Stimulated activated CD8-positive, alpha-beta memory T cell treated with anti-CD3 and anti-CD28 coated beads, Interleukin-12 subunit alpha, Interleukin-12 subunit beta, amount 100 ng/mL, for 1 hour (primary cell): ENCODE data around the gene ITGAX.
"Not testable (repeated sequence)": the region's sequence is repeated elsewhere in the genome, so short reads cannot be mapped to it uniquely, and the experiment has no call there.

Experiments used
- DNase-seq: peaks from one replicate; pipeline ENCODE4 v3.0.0-alpha.2; 2020; ENCODE audit warnings: low read depth

Gene ITGAX

GRCh38 chr16:31354394-31355291 lies at the start of gene ITGAX:
ITGAX (plus strand) TSS chr16:31355176; CDS start chr16:31355255, 79 bp downstream.
- DNase-seq = peak; percentile 35

- DNase-seq = no peak
Observed at GRCh38 chr16:31305219-31305618, 49.8 kb upstream of the ITGAX start.

DNA sequence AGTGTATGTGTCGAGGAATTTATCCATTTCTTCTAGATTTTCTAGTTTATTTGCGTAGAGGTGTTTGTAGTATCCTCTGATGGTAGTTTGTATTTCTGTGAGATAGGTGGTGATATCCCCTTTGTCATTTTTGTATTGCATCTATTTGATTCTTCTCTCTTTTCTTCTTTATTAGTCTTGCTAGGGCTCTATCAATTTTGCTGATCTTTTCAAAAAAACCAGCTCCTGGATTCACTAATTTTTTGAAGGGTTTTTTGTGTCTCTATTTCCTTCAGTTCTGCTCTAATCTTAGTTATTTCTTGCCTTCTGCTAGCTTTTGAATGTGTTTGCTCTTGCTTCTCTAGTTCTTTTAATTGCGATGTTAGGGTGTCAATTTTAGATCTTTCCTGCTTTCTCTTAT lies 46.6 kb upstream of the ITGAX start:
- not testable (repeated sequence) for DNase-seq

GRCh38 chr16:31322500-31322899 lies 32.5 kb upstream of the ITGAX start:
- DNase-seq = no peak

DNA sequence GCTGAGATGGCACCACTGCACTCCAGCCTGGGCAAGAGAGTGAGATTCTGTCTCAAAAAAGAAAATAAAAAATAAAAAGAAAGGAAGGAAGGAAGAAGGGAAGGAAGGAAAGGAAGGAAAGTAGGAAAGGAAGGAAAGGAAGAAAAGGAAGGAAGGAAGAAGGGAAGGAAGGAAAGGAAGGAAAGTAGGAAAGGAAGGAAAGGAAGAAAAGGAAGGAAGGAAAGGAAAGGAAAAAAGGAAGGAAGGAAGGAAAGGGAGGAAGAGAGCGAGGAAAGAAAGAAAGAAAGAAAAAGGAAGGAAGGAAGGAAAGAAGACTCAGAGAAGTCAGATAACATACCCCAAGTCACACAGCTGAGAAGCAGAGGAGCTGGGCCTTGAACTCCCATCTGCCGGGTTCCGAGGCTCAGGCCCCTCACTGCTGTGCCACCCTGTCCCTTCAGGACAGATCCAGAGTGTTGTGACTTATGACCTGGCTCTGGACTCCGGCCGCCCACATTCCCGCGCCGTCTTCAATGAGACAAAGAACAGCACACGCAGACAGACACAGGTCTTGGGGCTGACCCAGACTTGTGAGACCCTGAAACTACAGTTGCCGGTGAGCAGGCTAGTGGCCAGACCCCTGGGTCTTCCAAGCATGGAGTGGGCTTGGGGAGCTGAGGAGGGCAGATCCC lies 30.9 kb upstream of the ITGAX start:
- no peak for DNase-seq

GRCh38 chr16:31325171-31325570 lies 29.8 kb upstream of the ITGAX start:
- DNase-seq = no peak

- no peak for DNase-seq
Observed at GRCh38 chr16:31327646-31328225, 27.2 kb upstream of the ITGAX start.

- DNase-seq = no peak
Observed at GRCh38 chr16:31328322-31329052, 26.5 kb upstream of the ITGAX start.

DNA sequence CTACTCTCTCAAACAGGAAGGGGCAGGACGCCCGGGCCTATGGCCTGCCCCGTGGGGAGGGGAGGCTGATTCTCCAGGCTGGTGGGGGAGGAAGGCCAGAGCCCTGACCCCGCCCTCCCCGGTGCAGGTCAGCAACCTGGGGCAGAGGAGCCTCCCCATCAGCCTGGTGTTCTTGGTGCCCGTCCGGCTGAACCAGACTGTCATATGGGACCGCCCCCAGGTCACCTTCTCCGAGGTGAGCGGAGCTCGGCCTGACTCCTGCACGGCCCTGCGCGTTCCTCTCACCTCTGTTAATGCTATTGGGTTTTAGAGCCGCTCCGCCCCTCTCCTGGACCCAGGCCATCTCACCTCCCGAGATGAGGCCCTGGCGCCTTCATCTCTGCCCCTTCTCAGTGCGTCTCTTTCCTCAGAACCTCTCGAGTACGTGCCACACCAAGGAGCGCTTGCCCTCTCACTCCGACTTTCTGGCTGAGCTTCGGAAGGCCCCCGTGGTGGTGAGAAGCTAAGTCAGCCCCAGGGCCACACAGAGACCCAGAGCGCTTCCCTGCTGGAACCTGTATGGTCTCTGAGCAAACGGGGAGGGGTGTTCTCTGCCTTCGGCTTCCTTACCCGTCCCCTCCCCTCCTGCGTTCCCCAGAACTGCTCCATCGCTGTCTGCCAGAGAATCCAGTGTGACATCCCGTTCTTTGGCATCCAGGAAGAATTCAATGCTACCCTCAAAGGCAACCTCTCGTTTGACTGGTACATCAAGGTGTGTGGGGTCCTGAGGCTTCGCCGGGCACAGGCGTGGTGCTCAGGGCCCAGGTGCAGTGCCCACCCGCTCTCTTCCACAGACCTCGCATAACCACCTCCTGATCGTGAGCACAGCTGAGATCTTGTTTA lies 25.1 kb upstream of the ITGAX start:
- DNase-seq = no peak

- DNase-seq = no peak
Observed at GRCh38 chr16:31330553-31330890, 24.5 kb upstream of the ITGAX start.

DNA sequence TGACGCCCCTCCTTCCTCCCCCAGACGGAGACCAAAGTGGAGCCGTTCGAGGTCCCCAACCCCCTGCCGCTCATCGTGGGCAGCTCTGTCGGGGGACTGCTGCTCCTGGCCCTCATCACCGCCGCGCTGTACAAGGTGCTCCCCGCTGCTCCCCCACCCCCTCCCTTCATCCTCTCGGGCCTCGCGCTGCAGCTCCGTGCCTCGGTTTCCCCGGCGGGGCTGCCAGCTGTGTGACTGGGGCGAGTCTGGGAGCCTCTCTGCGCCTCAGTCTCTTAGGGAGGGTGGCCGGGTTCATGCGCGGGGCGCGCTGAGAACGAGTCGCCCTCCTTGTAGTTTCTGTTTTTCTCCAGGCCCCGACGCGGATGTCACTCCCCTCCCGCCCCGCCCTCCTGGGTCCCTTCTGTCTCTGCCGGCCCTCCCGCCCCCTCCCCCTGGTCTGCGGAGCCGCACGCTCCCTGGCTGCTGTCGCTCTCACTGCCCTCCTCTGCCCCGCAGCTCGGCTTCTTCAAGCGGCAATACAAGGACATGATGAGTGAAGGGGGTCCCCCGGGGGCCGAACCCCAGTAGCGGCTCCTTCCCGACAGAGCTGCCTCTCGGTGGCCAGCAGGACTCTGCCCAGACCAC lies 23.7 kb upstream of the ITGAX start:
- no peak for DNase-seq

DNA sequence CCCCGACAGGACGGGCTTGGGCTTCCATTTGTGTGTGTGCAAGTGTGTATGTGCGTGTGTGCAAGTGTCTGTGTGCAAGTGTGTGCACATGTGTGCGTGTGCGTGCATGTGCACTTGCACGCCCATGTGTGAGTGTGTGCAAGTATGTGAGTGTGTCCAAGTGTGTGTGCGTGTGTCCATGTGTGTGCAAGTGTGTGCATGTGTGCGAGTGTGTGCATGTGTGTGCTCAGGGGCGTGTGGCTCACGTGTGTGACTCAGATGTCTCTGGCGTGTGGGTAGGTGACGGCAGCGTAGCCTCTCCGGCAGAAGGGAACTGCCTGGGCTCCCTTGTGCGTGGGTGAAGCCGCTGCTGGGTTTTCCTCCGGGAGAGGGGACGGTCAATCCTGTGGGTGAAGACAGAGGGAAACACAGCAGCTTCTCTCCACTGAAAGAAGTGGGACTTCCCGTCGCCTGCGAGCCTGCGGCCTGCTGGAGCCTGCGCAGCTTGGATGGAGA lies 23.1 kb upstream of the ITGAX start:
- DNase-seq = no peak

DNA sequence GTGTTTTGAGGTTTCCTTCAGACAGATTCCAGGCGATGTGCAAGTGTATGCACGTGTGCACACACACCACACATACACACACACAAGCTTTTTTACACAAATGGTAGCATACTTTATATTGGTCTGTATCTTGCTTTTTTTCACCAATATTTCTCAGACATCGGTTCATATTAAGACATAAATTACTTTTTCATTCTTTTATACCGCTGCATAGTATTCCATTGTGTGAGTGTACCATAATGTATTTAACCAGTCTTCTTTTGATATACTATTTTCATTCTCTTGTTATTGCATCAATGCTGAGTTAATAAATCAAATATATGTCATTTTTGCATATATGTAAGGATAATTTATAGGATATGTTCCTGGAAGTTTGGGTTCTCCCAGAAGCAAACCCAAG lies 22.4 kb upstream of the ITGAX start:
- no peak for DNase-seq

DNA sequence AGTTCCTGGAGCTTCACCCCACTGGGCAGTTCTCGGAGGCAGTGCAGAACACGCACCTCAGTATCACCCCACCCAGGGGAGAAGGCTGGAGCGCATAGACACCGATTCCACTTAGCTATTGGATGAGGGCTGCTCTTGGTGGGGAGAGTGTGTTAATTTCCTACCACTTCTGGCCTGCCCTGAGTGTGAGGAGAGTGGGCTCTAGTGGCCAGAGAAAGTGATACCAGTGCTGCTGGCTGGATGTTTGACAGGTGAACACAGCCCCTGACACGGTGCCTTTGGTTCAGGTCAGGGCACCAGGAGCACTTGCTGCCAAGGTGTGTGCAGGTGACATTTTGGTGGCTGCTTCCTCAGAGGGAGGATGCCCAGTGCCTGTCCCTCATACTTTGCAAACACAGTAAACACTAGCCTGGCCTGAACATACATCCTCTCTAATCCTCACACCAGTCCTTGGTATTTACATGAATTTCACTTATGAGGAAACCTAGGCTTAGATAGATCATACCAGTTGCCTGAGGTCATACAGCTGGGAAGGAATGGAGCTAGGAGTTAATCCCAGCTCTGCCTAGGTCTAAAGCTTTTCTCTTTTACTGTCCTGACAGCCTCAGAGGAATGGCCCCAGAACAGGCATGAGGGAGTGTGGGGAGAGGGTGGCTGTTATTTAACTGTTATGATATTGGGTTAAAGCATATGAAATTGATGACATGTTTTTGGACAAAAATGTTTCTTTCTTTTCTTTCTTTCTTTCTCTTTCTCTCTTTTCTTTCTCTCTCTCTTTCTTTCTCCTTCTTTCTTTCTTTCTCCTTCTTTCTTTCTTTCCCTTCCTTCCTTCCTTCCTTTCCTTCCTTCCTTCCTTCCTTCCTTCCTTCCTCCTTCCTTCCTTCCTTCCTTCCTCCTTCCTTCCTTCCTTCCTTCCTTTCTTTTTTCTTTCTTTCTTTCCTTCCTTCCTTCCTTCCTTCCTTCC lies 21.0 kb upstream of the ITGAX start:
- no peak for DNase-seq

- DNase-seq = no peak
Observed at GRCh38 chr16:31334934-31335333, 20.0 kb upstream of the ITGAX start.

DNA sequence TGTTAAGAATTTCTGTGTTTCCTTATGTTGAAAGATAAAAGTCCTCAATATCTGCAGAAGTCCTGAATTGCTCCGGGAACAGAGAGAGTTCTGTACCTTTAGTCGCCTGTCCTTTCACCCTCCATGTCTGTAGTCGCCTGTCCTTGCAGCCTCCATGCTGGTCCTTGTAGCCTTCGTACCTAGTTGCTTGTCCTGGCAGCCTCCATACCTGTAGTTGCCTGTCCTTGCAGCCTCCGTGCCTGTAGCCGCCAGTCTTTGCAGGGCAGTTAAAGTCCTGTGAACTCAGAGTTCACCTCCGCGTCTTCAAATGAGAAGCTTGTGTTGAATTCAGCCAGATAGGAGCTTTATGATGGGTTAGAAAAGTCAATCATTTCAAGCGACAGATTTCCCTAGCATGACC lies 19.5 kb upstream of the ITGAX start:
- no peak for DNase-seq

DNA sequence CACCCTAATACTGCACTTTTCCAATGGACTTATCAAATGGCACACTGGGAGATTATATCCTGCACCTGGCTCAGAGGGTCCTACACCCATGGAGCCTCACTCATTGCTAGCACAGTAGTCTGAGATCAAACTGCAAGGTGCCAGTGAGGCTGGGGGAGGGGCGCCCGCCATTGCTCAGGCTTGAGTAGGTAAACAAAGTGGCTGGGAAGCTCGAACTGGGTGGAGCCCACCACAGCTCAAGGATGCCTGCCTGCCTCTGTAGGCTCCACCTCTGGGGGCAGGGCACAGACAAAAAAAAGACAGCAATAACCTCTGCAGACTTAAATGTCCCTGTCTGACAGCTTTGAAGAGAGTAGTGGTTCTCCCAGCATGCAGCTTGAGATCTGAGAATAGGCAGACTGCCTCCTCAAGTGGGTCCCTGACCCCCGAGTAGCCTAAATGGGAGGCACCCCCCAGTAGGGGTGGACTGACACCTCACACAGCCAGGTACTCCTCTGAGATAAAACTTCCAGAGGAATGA lies 16.8 kb upstream of the ITGAX start:
- DNase-seq = not testable (repeated sequence)

- DNase-seq = no peak
Observed at GRCh38 chr16:31344712-31345111, 10.3 kb upstream of the ITGAX start.

DNA sequence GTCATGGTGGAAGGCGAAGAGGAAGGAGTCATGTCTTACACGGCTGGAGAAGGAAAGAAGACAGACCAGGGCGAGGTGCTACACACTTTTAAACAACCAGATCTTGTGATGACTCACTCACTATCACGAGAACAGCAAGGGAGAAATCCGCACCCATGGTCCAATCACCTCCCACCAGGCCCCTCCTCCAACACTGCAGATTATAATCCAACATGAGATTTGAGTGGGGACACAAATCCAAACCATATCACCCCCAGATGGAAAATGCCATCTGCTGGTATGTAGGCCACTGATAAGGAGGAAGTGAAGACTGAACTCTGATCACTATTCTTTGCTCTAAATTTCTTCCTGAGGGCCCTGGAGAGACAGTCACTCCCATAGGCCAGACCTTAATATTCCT lies 7.5 kb upstream of the ITGAX start:
- DNase-seq = no peak
